ENCODE measurements around the gene GTF2F2. TPM values are rescaled to one million over a fixed set of nuclear protein-coding genes. Genes with fewer than 3 reads are reported as not detected.

The GTF2F2 gene
- total and polyA plus RNA-seq, 2 experiments from 2014 or later = 42.1 to 75.6 TPM

GRCh38 chr13:45078003-45078402 lies 42.3 kb upstream of the GTF2F2 start:
- no peak overlapping the region for H3K27ac Mint-ChIP-seq
- peaks cover 5% of the 10 kb centered on the region; the same call in 2 of the 3 replicates for H3K4me1 Mint-ChIP-seq
- ATAC-seq (no peak), DNase-seq (ENCODE audit: low spot score) (no peak)
- Histone ChIP-seq H3K4me1 (ENCODE audit: insufficient read depth) (peaks cover 6% of the 10 kb centered on the region; the same call in 1 of the 2 replicates), H2AFZ (peak overlapping the region; percentile 48; the same call in 1 of the 2 replicates), H3K79me2 (replicated peaks; ENCODE audit: insufficient read depth) (no peaks in the 10 kb centered on the region), H3K27ac (ENCODE audit: low read depth) (no peak overlapping the region), H3K4me2 (no peak overlapping the region), H3K4me3 (no peak overlapping the region), H3F3A (replicated peaks; ENCODE audit: low read depth) (no peaks in the 10 kb centered on the region), H3K27me3 (ENCODE audit: insufficient read depth) (no peaks in the 10 kb centered on the region), H3K9me2 (ENCODE audit: insufficient read depth) (no peaks in the 10 kb centered on the region), H3K36me3 (ENCODE audit: insufficient read depth) (no peaks in the 10 kb centered on the region), H4K20me1 (replicated peaks; ENCODE audit: insufficient read depth) (no peaks in the 10 kb centered on the region)
- H3K27me3 Mint-ChIP-seq (ENCODE audit: insufficient read depth, low read depth, poor library complexity) = peaks cover 2% of the 10 kb centered on the region
- H3K36me3 Mint-ChIP-seq (ENCODE audit: low read depth) = no peaks in the 10 kb centered on the region
- no peaks in the 10 kb centered on the region for H3K9me3 Mint-ChIP-seq
- TF ChIP-seq EZH2 (IDR thresholded peaks at IDR 0.05; ENCODE audit: low read depth, unreplicated experiment) = no peak
- no peak for TF ChIP-seq CREB1 (CRISPR knock-in tag; IDR thresholded peaks at IDR 0.05; ENCODE audit: low read depth)
- no peak for TF ChIP-seq ZNF462 (CRISPR knock-in tag; IDR thresholded peaks at IDR 0.05)
- no peak for TF ChIP-seq CTCF (conservative IDR thresholded peaks at IDR 0.05; ENCODE audit: low read depth in 2 of 2)
- no peak for TF ChIP-seq REST (IDR thresholded peaks at IDR 0.05; ENCODE audit: unreplicated experiment)
- TF ChIP-seq STAT1 (IDR thresholded peaks at IDR 0.05; ENCODE audit: unreplicated experiment) = no peak
- no peak for TF ChIP-seq POLR2AphosphoS5 (IDR thresholded peaks at IDR 0.05; ENCODE audit: low read depth)
- TF ChIP-seq JUNB (IDR thresholded peaks at IDR 0.05; ENCODE audit: unreplicated experiment) = no peak
- TF ChIP-seq NANOG (IDR thresholded peaks at IDR 0.05; ENCODE audit: borderline replicate concordance) = no peak
- H3K4me3 Mint-ChIP-seq = no peak overlapping the region

Measured in GM23338 (cell line).